Neural cell (in vitro differentiated cells): ENCODE results near the gene MARF1.

Experiments
- CTCF ChIP-seq: fragments of 450-650 bp; IDR thresholded peaks from 2 replicates; pipeline ENCODE4 v1.5.1; 2014; ENCODE audit warnings: antibody characterized with exemption, mild to moderate bottlenecking, moderate library complexity; ENCODE audit not compliant: poor library complexity, severe bottlenecking
- EP300 ChIP-seq: fragments of 450-650 bp; conservative IDR thresholded peaks from 2 replicates; pipeline ENCODE4 v1.6.1; 2014; ENCODE audit warnings: antibody characterized with exemption, mild to moderate bottlenecking, moderate library complexity; ENCODE audit not compliant: poor library complexity, severe bottlenecking
- EZH2 ChIP-seq: fragments of 200-600, 300-800 bp; shearing (Covaris generic), sonication (generic); IDR thresholded peaks from 2 replicates; pipeline ENCODE4 v1.6.1; 2014; ENCODE audit warnings: antibody characterized with exemption, low read length, borderline replicate concordance, mild to moderate bottlenecking; ENCODE audit not compliant: insufficient read depth, poor library complexity, severe bottlenecking
- MXI1 ChIP-seq: fragments of 450-650 bp; conservative IDR thresholded peaks from 2 replicates; pipeline ENCODE4 v1.6.1; 2014; ENCODE audit warnings: antibody characterized with exemption, mild to moderate bottlenecking; ENCODE audit not compliant: poor library complexity, severe bottlenecking
- POLR2AphosphoS5 ChIP-seq: IDR thresholded peaks from 2 replicates; pipeline ENCODE4 v1.6.1; 2012
- RAD21 ChIP-seq: fragments of 450-650 bp; conservative IDR thresholded peaks from 2 replicates; pipeline ENCODE4 v1.6.1; 2014; ENCODE audit warnings: antibody characterized with exemption, mild to moderate bottlenecking, moderate library complexity
- REST ChIP-seq: IDR thresholded peaks from 2 replicates; pipeline ENCODE4 v1.6.1; 2012; ENCODE audit warnings: borderline replicate concordance

- peak; percentile 43 for TF ChIP-seq RAD21
- TF ChIP-seq CTCF, result peak; percentile 76
- peak; percentile 66 for TF ChIP-seq EP300
- no peak for TF ChIP-seq EZH2
- no peak for TF ChIP-seq REST
- peak; percentile 92 for TF ChIP-seq POLR2AphosphoS5
- TF ChIP-seq MXI1, result peak; percentile 76
Measured at GRCh38 chr16:15643048-15643945, at the start of gene MARF1.
